ENCODE measurements around the gene NPHS1. TPM values are rescaled to one million over a fixed set of nuclear protein-coding genes. Genes with fewer than 3 reads are reported as not detected.

The NPHS1 gene
- total and polyA plus RNA-seq, 2 of the 8 experiments (the other 6 are each of a cell fraction or from before 2014, with no cell fraction given) = 1.3 to 1.4 TPM

GRCh38 chr19:35853038-35853756 is 893 bp upstream of the NPHS1 start (continued):
- no peak for TF ChIP-seq CHD7 (IDR thresholded peaks at IDR 0.05; ENCODE audit: insufficient replicate concordance, low read length)
- TF ChIP-seq SAP30 (IDR thresholded peaks at IDR 0.05; ENCODE audit: insufficient read depth, insufficient replicate concordance, low read length) = no peak
- TF ChIP-seq JUN (IDR thresholded peaks at IDR 0.05; ENCODE audit: low read depth, low read length) = no peak
- no peak for TF ChIP-seq GTF2F1 (IDR thresholded peaks at IDR 0.05; ENCODE audit: borderline replicate concordance, low read depth, low read length)
- no peak for TF ChIP-seq POLR2A (IDR thresholded peaks at IDR 0.05; ENCODE audit: control extremely low read depth in 1 of 2, low read depth in 2 of 2, low read length in 2 of 2)
- no peak for TF ChIP-seq RXRA (IDR thresholded peaks at IDR 0.05; ENCODE audit: insufficient read depth, low read depth, low read length)
- no peak for TF ChIP-seq NRF1 (IDR thresholded peaks at IDR 0.05; ENCODE audit: low read depth, low read length)
